ENCODE results near the gene ABCG2. TPM values are rescaled to one million over a fixed set of nuclear protein-coding genes. Genes with fewer than 3 reads are reported as not detected.

The ABCG2 gene
- total and polyA plus RNA-seq, 2 of the 8 experiments (the other 6 are each of a cell fraction or from before 2014, with no cell fraction given), result 2.4 to 4.6 TPM

DNA sequence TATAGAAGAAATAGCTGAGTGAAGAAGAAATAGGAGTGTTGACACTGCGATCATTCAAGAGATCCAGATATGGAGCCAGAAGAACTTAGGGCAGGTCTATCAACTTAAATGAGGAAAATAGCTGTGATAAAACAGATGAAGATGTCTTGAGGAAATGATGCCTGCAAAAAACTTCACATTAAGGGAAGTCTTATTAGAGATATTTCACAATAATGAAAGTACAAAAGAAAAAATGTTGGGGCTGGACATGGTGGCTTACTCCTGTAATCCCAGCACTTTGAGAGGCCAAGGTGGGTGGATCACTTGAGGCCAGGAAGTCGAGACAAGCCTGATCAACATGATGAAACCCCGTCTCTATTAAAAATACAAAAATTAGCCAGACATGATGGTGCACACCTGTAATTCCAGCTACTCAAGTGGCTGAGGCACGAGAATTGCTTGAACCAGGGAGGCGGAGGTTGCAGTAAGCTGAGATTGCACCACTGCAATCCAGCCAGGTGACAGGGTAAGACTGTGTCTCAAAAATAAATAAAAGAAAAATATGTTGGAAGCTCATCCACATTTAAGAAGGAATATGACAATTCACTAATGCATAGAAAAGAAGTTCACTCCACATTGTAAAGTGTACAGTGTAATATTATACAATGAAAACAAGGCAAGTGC, 94.7 kb downstream of the ABCG2 start (continued):
- TF ChIP-seq MAFK (IDR thresholded peaks at IDR 0.05; ENCODE audit: low read depth, low read length), result no peak
- TF ChIP-seq NRF1 (IDR thresholded peaks at IDR 0.05; ENCODE audit: low read depth, low read length), result no peak
